GM10248 (cell line): ENCODE results near the gene CUBN.

Source experiments
- CTCF ChIA-PET: fragments of 300-600 bp; sonication (Branson Sonifier 250); formaldehyde crosslinking; extraction: SDS; loops from one replicate; lab custom pipeline; 2021; ENCODE audit warnings: antibody characterized with exemption; lab: Yijun Ruan, JAX
- POLR2A ChIA-PET: fragments of 350-650 bp; sonication (Branson Sonifier 250); formaldehyde crosslinking; extraction: SDS; loops from one replicate; lab custom pipeline; 2020; ENCODE audit warnings: antibody characterized with exemption; lab: Yijun Ruan, JAX
- DNase-seq: peaks from one replicate; pipeline ENCODE4 v3.0.0; 2012; ENCODE audit errors: extremely low spot score
- CTCF ChIP-seq: IDR thresholded peaks from 2 replicates; pipeline ENCODE4 v1.5.1; 2012; ENCODE audit warnings: mild to moderate bottlenecking, low read depth; ENCODE audit errors: extremely low read depth, missing control alignments, control extremely low read depth

The CUBN gene

GRCh38 chr10:17006631-17007417 lies 122.8 kb downstream of the CUBN start:
- POLR2A ChIA-PET = no interaction called here
- TF ChIP-seq CTCF = no peak
- DNase-seq = no peak
- CTCF ChIA-PET = no interaction called here

GRCh38 chr10:17005621-17006566 lies 123.7 kb downstream of the CUBN start:
- DNase-seq = no peak
- ChIA-PET CTCF (no interaction called here), POLR2A (no interaction called here)
- no peak for TF ChIP-seq CTCF

GRCh38 chr10:17004801-17005380 lies 124.7 kb downstream of the CUBN start:
- no peak for TF ChIP-seq CTCF
- POLR2A ChIA-PET = no interaction called here
- CTCF ChIA-PET = interaction anchor here (1.0 to 1.1 kb wide), 2 partner anchors 14 to 16 kb away, joined by 3 read pairs; no protein-coding TSS in a partner anchor
- DNase-seq = no peak

GRCh38 chr10:17003651-17004286 lies 125.8 kb downstream of the CUBN start:
- ChIA-PET CTCF (interaction anchor here (1.1 kb wide), 1 partner anchor 15 kb away, joined by 3 read pairs; no protein-coding TSS in a partner anchor), POLR2A (no interaction called here)
- TF ChIP-seq CTCF = no peak
- no peak for DNase-seq

- POLR2A ChIA-PET = no interaction called here
- TF ChIP-seq CTCF = no peak
These were observed 126.5 kb downstream of the CUBN start for GRCh38 chr10:17003151-17003550.

More at GRCh38 chr10:17003151-17003550, 126.5 kb downstream of the CUBN start:
- DNase-seq = no peak
- CTCF ChIA-PET = no interaction called here
